H1 (cell line): ENCODE data around the gene TGOLN2. TPM values are rescaled to one million over a fixed set of nuclear protein-coding genes. Genes with fewer than 3 reads are reported as not detected.

Experiments
- CTCF ChIA-PET: fragments of 300-600 bp; sonication (Branson Sonifier 250); formaldehyde crosslinking; loops from one replicate; lab custom pipeline; 2021; ENCODE audit not compliant: partially characterized antibody; lab: Charles Lee
- POLR2A ChIA-PET: fragments of 300-600 bp; sonication (Branson Sonifier 250); formaldehyde crosslinking; loops from one replicate; lab custom pipeline; 2021; ENCODE audit warnings: inconsistent platforms; ENCODE audit not compliant: partially characterized antibody; lab: Charles Lee
- DNase-seq, 2 experiments: peaks; one replicate each; pipeline versions ENCODE4 v3.0.0 to v3.0.0-alpha.2; 2010 to 2022; ENCODE audit warnings: low spot score in 2 of 2, low read depth in 1 of 2, mixed read lengths in 1 of 2
- FAIRE-seq: peaks from 2 replicates; lab custom pipeline; 2011; peaks lifted over from hg19 to GRCh38; lab: Jason Lieb, UNC
- H2AFZ ChIP-seq: 2 replicates; pipeline ENCODE4 v1.8.1; 2012; ENCODE audit warnings: low read length, inconsistent platforms
- H2AK5ac ChIP-seq: 2 replicates; pipeline ENCODE4 v1.6.1; 2013; ENCODE audit warnings: low read depth, low read length
- H2BK120ac ChIP-seq: replicated peaks from 2 replicates; pipeline ENCODE3; 2013; ENCODE audit warnings: low read depth, low read length, inconsistent platforms
- H2BK12ac ChIP-seq: 2 replicates; pipeline ENCODE4 v1.6.1; 2013; ENCODE audit warnings: low read depth, low read length
- H2BK15ac ChIP-seq: 2 replicates; pipeline ENCODE4 v1.6.1; 2013; ENCODE audit warnings: low read length
- H2BK20ac ChIP-seq: 2 replicates; pipeline ENCODE4 v1.6.1; 2013; ENCODE audit warnings: low read length
- H2BK5ac ChIP-seq: 2 replicates; pipeline ENCODE4 v1.6.1; 2013; ENCODE audit warnings: low read depth, low read length
- H3K14ac ChIP-seq: 2 replicates; pipeline ENCODE4 v1.6.1; 2013; ENCODE audit warnings: inconsistent platforms; ENCODE audit not compliant: insufficient read length
- H3K18ac ChIP-seq: 2 replicates; pipeline ENCODE4 v1.6.1; 2013; ENCODE audit warnings: low read length; ENCODE audit errors: extremely low read depth
- H3K23ac ChIP-seq: 2 replicates; pipeline ENCODE4 v1.6.1; 2013; ENCODE audit warnings: inconsistent platforms; ENCODE audit not compliant: insufficient read length
- H3K23me2 ChIP-seq: 2 replicates; pipeline ENCODE4 v1.6.1; 2013; ENCODE audit warnings: low read depth, low read length
- H3K27ac ChIP-seq: 2 replicates; pipeline ENCODE4 v1.6.1; 2011; ENCODE audit warnings: low read depth, low read length, inconsistent platforms
- H3K27me3 ChIP-seq, 4 experiments: replicated peaks in 1 of 4; 1 replicate in 1 of 4; 2 replicates in 3 of 4; pipeline versions ENCODE4 v1.6.1 to v1.8.1; 2011 to 2013; ENCODE audit warnings: low read length in 3 of 4, mild to moderate bottlenecking in 3 of 4, inconsistent platforms in 2 of 4, mixed read lengths in 2 of 4, moderate library complexity in 1 of 4; ENCODE audit not compliant: control insufficient read depth in 3 of 4, insufficient read depth in 3 of 4; ENCODE audit errors: extremely low read depth in 1 of 4
- H3K36me3 ChIP-seq, 4 experiments: 2 replicates each; pipeline versions ENCODE4 v1.6.1 to v1.8.1; 2011 to 2013; ENCODE audit warnings: mild to moderate bottlenecking in 4 of 4, low read length in 3 of 4, moderate library complexity in 2 of 4, control low read depth in 1 of 4, inconsistent platforms in 1 of 4; ENCODE audit not compliant: insufficient read depth in 4 of 4, control insufficient read depth in 2 of 4
- H3K4ac ChIP-seq: replicated peaks from 2 replicates; pipeline ENCODE3; 2013; ENCODE audit warnings: low read length, low read depth, mixed read lengths, inconsistent platforms; ENCODE audit not compliant: insufficient read length
- H3K4me1 ChIP-seq, 4 experiments: replicated peaks in 1 of 4; 1 replicate in 1 of 4; 2 replicates in 3 of 4; pipeline versions ENCODE4 v1.6.1 to v1.8.1; 2011 to 2013; ENCODE audit warnings: low read length in 3 of 4, inconsistent platforms in 2 of 4, mixed read lengths in 1 of 4; ENCODE audit not compliant: insufficient read depth in 4 of 4, control insufficient read depth in 3 of 4
- H3K4me2 ChIP-seq, 2 experiments: 2 replicates each; pipeline versions ENCODE4 v1.6.1 to v1.8.1; 2011 to 2013; ENCODE audit warnings: low read depth in 2 of 2, low read length in 2 of 2, control low read depth in 1 of 2, inconsistent platforms in 1 of 2, mild to moderate bottlenecking in 1 of 2; ENCODE audit not compliant: insufficient read depth in 1 of 2
- H3K4me3 ChIP-seq, 4 experiments: fragments of 200-600, 300-600 bp in 1 of 4; sonication (generic), shearing (Covaris generic), sonication (Bioruptor Twin) in 1 of 4; 2 replicates each; pipeline versions ENCODE4 v1.5.1 to v1.8.1; 2011 to 2016; ENCODE audit warnings: low read length in 4 of 4, low read depth in 3 of 4, control low read depth in 2 of 4, inconsistent platforms in 2 of 4, mild to moderate bottlenecking in 2 of 4, mixed read lengths in 1 of 4, moderate library complexity in 1 of 4; ENCODE audit not compliant: insufficient read depth in 2 of 4; ENCODE audit errors: extremely low read depth in 1 of 4
- H3K56ac ChIP-seq: replicated peaks from 2 replicates; pipeline ENCODE3; 2013; ENCODE audit warnings: low read depth, mild to moderate bottlenecking, mixed read lengths, low read length, inconsistent platforms; ENCODE audit not compliant: insufficient read length
- H3K79me1 ChIP-seq: 2 replicates; pipeline ENCODE4 v1.6.1; 2013; ENCODE audit warnings: low read depth, low read length, control low read depth
- H3K79me2 ChIP-seq, 2 experiments: 2 replicates each; pipeline versions ENCODE4 v1.6.1 to v1.8.1; 2012 to 2013; ENCODE audit warnings: low read length in 2 of 2, mild to moderate bottlenecking in 2 of 2, inconsistent platforms in 1 of 2; ENCODE audit not compliant: insufficient read depth in 2 of 2, control insufficient read depth in 1 of 2
- H3K9ac ChIP-seq, 4 experiments: replicated peaks in 1 of 4; 1 replicate in 1 of 4; 2 replicates in 3 of 4; pipeline versions ENCODE4 v1.6.1 to v1.8.1; 2011 to 2013; ENCODE audit warnings: low read depth in 3 of 4, low read length in 3 of 4, control low read depth in 2 of 4, mild to moderate bottlenecking in 2 of 4, moderate library complexity in 2 of 4, inconsistent platforms in 1 of 4; ENCODE audit errors: extremely low read depth in 1 of 4
- H3K9me3 ChIP-seq, 2 experiments: 2 replicates each; pipeline versions ENCODE4 v1.6.1 to v1.8.1; 2012 to 2013; ENCODE audit warnings: mild to moderate bottlenecking in 2 of 2, moderate library complexity in 2 of 2, control low read depth in 1 of 2, inconsistent platforms in 1 of 2, low read depth in 1 of 2, low read length in 1 of 2, mixed read lengths in 1 of 2; ENCODE audit not compliant: insufficient read depth in 2 of 2
- H4K20me1 ChIP-seq, 2 experiments: replicated peaks in 1 of 2; 2 replicates each; pipeline versions ENCODE3 to v1.8.1; 2011 to 2013; ENCODE audit warnings: inconsistent platforms in 2 of 2, low read length in 2 of 2, mild to moderate bottlenecking in 1 of 2; ENCODE audit not compliant: insufficient read depth in 2 of 2, control insufficient read depth in 1 of 2
- H4K5ac ChIP-seq: 2 replicates; pipeline ENCODE4 v1.6.1; 2013; ENCODE audit warnings: low read length, low read depth, mixed read lengths, inconsistent platforms; ENCODE audit not compliant: insufficient read length
- H4K8ac ChIP-seq: 2 replicates; pipeline ENCODE4 v1.8.0; 2013; ENCODE audit warnings: mild to moderate bottlenecking, moderate library complexity, low read length, inconsistent platforms; ENCODE audit not compliant: insufficient read depth; ENCODE audit errors: extremely low read depth
- H4K91ac ChIP-seq: replicated peaks from 2 replicates; pipeline ENCODE3; 2013; ENCODE audit warnings: low read length, mixed read lengths, inconsistent platforms; ENCODE audit not compliant: insufficient read length
- BRCA1 ChIP-seq: IDR thresholded peaks from 2 replicates; pipeline ENCODE4 v1.6.1; 2012; ENCODE audit warnings: low read depth, low read length, improper control_type of control experiment
- FOSL1 ChIP-seq: IDR thresholded peaks from 2 replicates; pipeline ENCODE4 v1.6.1; 2011; ENCODE audit warnings: mild to moderate bottlenecking, low read depth, low read length, moderate library complexity; ENCODE audit not compliant: insufficient read depth
- HDAC6 ChIP-seq: IDR thresholded peaks from one replicate; pipeline ENCODE4 v1.7.1; 2012; ENCODE audit warnings: low read depth, mild to moderate bottlenecking, inconsistent platforms, low read length, moderate library complexity
- JUND ChIP-seq: IDR thresholded peaks from 2 replicates; pipeline ENCODE4 v1.6.1; 2011; ENCODE audit warnings: mild to moderate bottlenecking, improper control_type of control experiment, low read length
- KDM4A ChIP-seq: IDR thresholded peaks from one replicate; pipeline ENCODE4 v1.7.1; 2012; ENCODE audit warnings: low read depth, mild to moderate bottlenecking, moderate library complexity, low read length, inconsistent platforms; ENCODE audit not compliant: severe bottlenecking
- NANOG ChIP-seq: IDR thresholded peaks from 2 replicates; pipeline ENCODE4 v1.6.1; 2011; ENCODE audit warnings: low read length, low read depth, mild to moderate bottlenecking, inconsistent platforms; ENCODE audit not compliant: insufficient read depth, poor library complexity, severe bottlenecking
- PHF8 ChIP-seq: fragments of 200-600 bp; sonication (generic); conservative IDR thresholded peaks from 2 replicates; pipeline ENCODE4 v1.7.1; 2012; ENCODE audit warnings: low read depth, mild to moderate bottlenecking, inconsistent platforms, low read length, moderate library complexity
- POU5F1 ChIP-seq: IDR thresholded peaks from 2 replicates; pipeline ENCODE4 v1.6.1; 2011; ENCODE audit warnings: low read depth, mild to moderate bottlenecking, low read length, moderate library complexity
- RAD21 ChIP-seq, 2 experiments: IDR thresholded peaks in 1 of 2; conservative IDR thresholded peaks in 1 of 2; 2 replicates each; pipeline ENCODE4 v1.6.1; 2011; ENCODE audit warnings: low read depth in 2 of 2, low read length in 2 of 2, improper control_type of control experiment in 1 of 2, inconsistent platforms in 1 of 2, mild to moderate bottlenecking in 1 of 2, moderate library complexity in 1 of 2
- SIX5 ChIP-seq: IDR thresholded peaks from 2 replicates; pipeline ENCODE4 v1.6.1; 2011; ENCODE audit warnings: mild to moderate bottlenecking, low read depth, low read length
- SP2 ChIP-seq: IDR thresholded peaks from 2 replicates; pipeline ENCODE4 v1.6.1; 2012; ENCODE audit warnings: mild to moderate bottlenecking, low read length, inconsistent platforms
- SUZ12 ChIP-seq: fragments of 200-600 bp; sonication (generic); IDR thresholded peaks from 2 replicates; pipeline ENCODE4 v1.6.1; 2012; ENCODE audit warnings: mild to moderate bottlenecking, inconsistent platforms, low read length, moderate library complexity, mixed read lengths
- WGBS, 2 experiments: shearing (Covaris generic) in 1 of 2; methylation state at CpG; one replicate each; pipeline versions ENCODE4 v1.1.6 to v1.1.7; 2013 to 2015; ENCODE audit warnings: low lambda C conversion rate in 2 of 2, mixed read lengths in 2 of 2, inconsistent platforms in 1 of 2, low coverage in 1 of 2, missing lambda C conversion rate in 1 of 2; ENCODE audit not compliant: insufficient replicate concordance in 2 of 2, insufficient coverage in 1 of 2, insufficient read length in 1 of 2; ENCODE audit errors: extremely low coverage in 1 of 2, missing lambda C conversion rate in 1 of 2; 5-methylcytosine and 5-hydroxymethylcytosine counted together
- polyA plus RNA-seq, 7 experiments: library from polyadenylated mRNA; depleted of rRNA in 3 of 7; stranded (reverse) in 5 of 7; unstranded in 2 of 7; fragments of >200 nt in 5 of 7; fragments of 200-250 nt in 2 of 7; gene quantifications; 1 replicate in 5 of 7; 2 replicates in 1 of 7; 4 replicates in 1 of 7; pipeline versions ENCODE4 v1.2.1 to v1.2.3, GENCODE V29; 2011 to 2013; ENCODE audit warnings: missing spikeins in 2 of 7, mixed read lengths in 2 of 7
- total RNA-seq: library from RNA; stranded (reverse); fragmentation: NEBNext Ultra II Directional; extraction: Animal tissue kit (Norgen Biotek cat#: 25700); gene quantifications from 2 replicates; pipeline ENCODE4 v1.2.1, GENCODE V29; 2021
- TF ChIP-seq, protein P1 (sequence below): IDR thresholded peaks from 2 replicates; pipeline ENCODE4 v1.6.1; 2011; ENCODE audit warnings: low read length, improper control_type of control experiment

The TGOLN2 gene
- total and polyA plus RNA-seq, 2 of the 8 experiments (the other 6 are each of a cell fraction or from before 2014, with no cell fraction given): 33.9 to 38.9 TPM

DNA sequence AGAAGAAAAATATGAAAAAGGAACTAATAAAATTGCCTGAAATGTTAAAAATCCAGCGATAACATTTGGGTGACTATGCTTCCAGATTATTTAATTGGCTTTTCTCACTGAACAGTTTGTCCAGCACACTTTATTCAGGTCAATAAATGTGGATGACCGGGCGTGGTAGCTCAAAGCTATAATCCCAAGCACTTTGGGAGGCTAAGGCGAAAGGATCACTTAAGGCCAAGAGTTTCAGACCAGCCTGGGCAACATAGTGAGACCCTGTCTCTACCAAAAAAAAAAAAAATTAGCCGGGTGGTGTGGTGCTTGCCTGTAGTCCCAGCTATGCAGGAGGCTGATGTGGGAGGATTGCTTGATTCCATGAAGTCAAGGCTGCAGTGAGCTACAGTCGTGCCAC is 55.4 kb downstream of the TGOLN2 start:
- Histone ChIP-seq H3K9me3 (no peaks in the 10 kb centered on the region), H3K4me1 (peaks cover 2 to 19% (median 9%) of the 10 kb centered on the region in 4 experiments), H2BK12ac (no peak overlapping the region), H2BK20ac (no peak overlapping the region), H3K23ac (no peak overlapping the region), H3K36me3 (no peaks in the 10 kb centered on the region), H3K27me3 (no peaks in the 10 kb centered on the region), H3K4me3 (no peak overlapping the region), H2AK5ac (no peak overlapping the region), H3K18ac (no peak overlapping the region), H3K9ac (no peak overlapping the region), H3K79me2 (peaks cover 0 to 82% of the 10 kb centered on the region in 2 experiments; a peak in 3 of 4 replicates), H3K4ac (no peak overlapping the region), H4K20me1 (peaks cover 11 to 28% of the 10 kb centered on the region in 2 experiments), H2BK15ac (no peak overlapping the region), H4K8ac (no peak overlapping the region), H3K23me2 (no peaks in the 10 kb centered on the region; the same call in 1 of the 2 replicates), H4K91ac (no peak overlapping the region), H3K14ac (no peak overlapping the region), H2BK5ac (no peak overlapping the region), H3K4me2 (no peak overlapping the region), H2BK120ac (no peak overlapping the region), H3K56ac (no peak overlapping the region), H2AFZ (no peak overlapping the region), H3K27ac (no peak overlapping the region), H3K79me1 (peaks cover 13% of the 10 kb centered on the region), H4K5ac (no peak overlapping the region)
- ChIA-PET CTCF (interaction anchor here (1.1 to 15.9 kb wide), 10 partner anchors 9 to 205 kb away, joined by 3 to 283 read pairs (median 6); no protein-coding TSS in a partner anchor), POLR2A (interaction anchor here (1.0 to 1.4 kb wide), 4 partner anchors 13 to 122 kb away, joined by 3 to 5 read pairs (median 4); no protein-coding TSS in a partner anchor)
- no peak for FAIRE-seq
- 73% methylated on average over 6 of the region's 6 CpGs; no CpG with 5 or more reads in 1 of the 2 experiments for WGBS, 2 experiments
- DNase-seq: no peak
- no peak for TF ChIP-seq KDM4A
- no peak for TF ChIP-seq BRCA1
- no peak for TF ChIP-seq JUND
- no peak for TF ChIP-seq SP2
- no peak for TF ChIP-seq SIX5
- TF ChIP-seq SUZ12: no peak
- no peak for TF ChIP-seq RAD21 (IDR thresholded peaks at IDR 0.05 in 1 of 2, conservative IDR thresholded peaks at IDR 0.05 in 1 of 2; ENCODE audit: low read depth in 2 of 2, low read length in 2 of 2)
- TF ChIP-seq FOSL1: no peak
- no peak for TF ChIP-seq POU5F1
- TF ChIP-seq PHF8: no peak
- TF ChIP-seq, protein P1, sequence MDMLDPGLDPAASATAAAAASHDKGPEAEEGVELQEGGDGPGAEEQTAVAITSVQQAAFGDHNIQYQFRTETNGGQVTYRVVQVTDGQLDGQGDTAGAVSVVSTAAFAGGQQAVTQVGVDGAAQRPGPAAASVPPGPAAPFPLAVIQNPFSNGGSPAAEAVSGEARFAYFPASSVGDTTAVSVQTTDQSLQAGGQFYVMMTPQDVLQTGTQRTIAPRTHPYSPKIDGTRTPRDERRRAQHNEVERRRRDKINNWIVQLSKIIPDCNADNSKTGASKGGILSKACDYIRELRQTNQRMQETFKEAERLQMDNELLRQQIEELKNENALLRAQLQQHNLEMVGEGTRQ: no peak
- TF ChIP-seq NANOG: no peak
- TF ChIP-seq HDAC6: no peak
